Heart left ventricle (tissue), 16 donors: Measurements from ENCODE around the gene ABLIM1. TPM values are rescaled to one million over a fixed set of nuclear protein-coding genes. Genes with fewer than 3 reads are reported as not detected.

Experiments used
- ATAC-seq, 4 donors: fragments of 200-7000 bp; cut with Tn5 transposase; one replicate each; pipeline ENCODE4 v1.9.1; 2020 to 2022; ENCODE audit warnings: moderate library complexity in 4 of 4, mild to moderate bottlenecking in 3 of 4, moderate number of reproducible peaks in 1 of 4
- DNase-seq, 5 donors: peaks; one replicate each; pipeline ENCODE4 v3.0.0-alpha.2; 2020
- H3K27ac ChIP-seq, 12 donors: fragments of 200-600 bp; sonication (generic) in 4 of 12; one replicate each; pipeline versions ENCODE4 v1.5.0 to v1.8.0; 2016 to 2022; ENCODE audit warnings: mild to moderate bottlenecking in 2 of 12
- H3K27me3 ChIP-seq, 9 donors: fragments of 200-600 bp; sonication (generic) in 2 of 9; one replicate each; pipeline versions ENCODE4 v1.5.1 to v1.8.0; 2016 to 2022; ENCODE audit warnings: mild to moderate bottlenecking in 3 of 9
- H3K36me3 ChIP-seq, 9 donors: fragments of 200-600 bp; sonication (generic) in 2 of 9; one replicate each; pipeline versions ENCODE4 v1.5.0 to v1.8.0; 2018 to 2022; ENCODE audit warnings: mild to moderate bottlenecking in 2 of 9
- H3K4me1 ChIP-seq, 12 donors: fragments of 200-600 bp; sonication (generic) in 4 of 12; one replicate each; pipeline versions ENCODE4 v1.5.0 to v1.8.0; 2016 to 2022; ENCODE audit warnings: mild to moderate bottlenecking in 3 of 12
- H3K4me3 ChIP-seq, 12 donors: fragments of 200-600 bp; sonication (generic) in 4 of 12; one replicate each; pipeline versions ENCODE4 v1.5.0 to v1.8.0; 2017 to 2022; ENCODE audit warnings: mild to moderate bottlenecking in 9 of 12, moderate library complexity in 4 of 12
- H3K9me3 ChIP-seq, 12 donors: fragments of 200-600 bp; sonication (generic) in 4 of 12; one replicate each; pipeline versions ENCODE4 v1.5.0 to v1.8.0; 2016 to 2022; ENCODE audit warnings: mild to moderate bottlenecking in 1 of 12
- POLR2A ChIP-seq, 2 donors: fragments of 450-650 bp; IDR thresholded peaks; one replicate each; pipeline ENCODE4 v1.6.1; 2017; ENCODE audit warnings: antibody characterized with exemption in 2 of 2, mild to moderate bottlenecking in 2 of 2, moderate library complexity in 2 of 2
- WGBS, 4 donors: extraction: QIAGEN DNeasy Blood & Tissue Kit in 2 of 4; methylation state at CpG; one replicate each; pipeline versions ENCODE4 v1.1.5 to v1.1.7; 2013 to 2018; 5-methylcytosine and 5-hydroxymethylcytosine counted together
- intact Hi-C, 10 donors: fragments of 100-400 bp; cut with DNase I; formaldehyde crosslinking; loops; one replicate each; pipeline versions ENCODE4 v1.11.1 to v1.14.2; 2022
- polyA plus RNA-seq, 2 donors: library from polyadenylated mRNA; stranded (reverse); fragments of 200-250 nt; gene quantifications; one replicate each; pipeline ENCODE4 v1.2.3, GENCODE V29; 2013
- total RNA-seq, 9 donors: library from RNA; depleted of rRNA in 2 of 9; stranded (reverse); fragments of >200 nt in 2 of 9; fragmentation: NEBNext Ultra II Directional in 3 of 9; extraction: Animal tissue kit (Norgen Biotek cat#: 25700) in 3 of 9; gene quantifications; one replicate each; pipeline versions ENCODE4 v1.1.0 to v1.2.4, GENCODE V29; 2016 to 2023
- TF ChIP-seq, protein P1 (sequence below), 12 donors: fragments of 200-600 bp; sonication (generic) in 4 of 12; IDR thresholded peaks; one replicate each; pipeline versions ENCODE4 v1.5.0 to v1.8.0; 2018 to 2022; ENCODE audit warnings: antibody characterized with exemption in 12 of 12, mild to moderate bottlenecking in 5 of 12
- donor health status: ischemic (EF 13 %, LVEDD 7.1; RV severe dilation, severe dysfunction).
- donor health status: healthy with polysubstance abuse.
- donor health status: DM: no; HTN: yes; CAD: no.
- donor health status: DM: no; HTN: no; CAD: no.
- donor health status: ischemic (EF 25% LVEDD 6.9; RV normal size, moderate dysfunction).
- donor health status: ischemic (EF 25% LVEDD 5.7; RV mildly dilated, moderate dysfunction).
- donor health status: healthy.
- donor health status: DM: yes; HTN: yes; CAD: no.
- donor health status: ischemic (EF 35%, LVEDD 5.7; RV mildly dilated, moderate dysfunction).
- donor health status: nonischemic (EF 11% LVEDD 7.7; RV severe dilation, severe dysfunction).
- donor health status: DM: yes; HTN: yes; CAD: no.
- donor health status: PGD.
- donor health status: ischemic (EF 29% LVEDD 5.4; RV normal size, mild dysfunction).
- donor health status: nonischemic (EF 23%, LVEDD 6.1; RV moderate dilation, normal function).

Gene ABLIM1
- total and polyA plus RNA-seq, 11 donors: 242 to 713 (median 561) TPM

DNA sequence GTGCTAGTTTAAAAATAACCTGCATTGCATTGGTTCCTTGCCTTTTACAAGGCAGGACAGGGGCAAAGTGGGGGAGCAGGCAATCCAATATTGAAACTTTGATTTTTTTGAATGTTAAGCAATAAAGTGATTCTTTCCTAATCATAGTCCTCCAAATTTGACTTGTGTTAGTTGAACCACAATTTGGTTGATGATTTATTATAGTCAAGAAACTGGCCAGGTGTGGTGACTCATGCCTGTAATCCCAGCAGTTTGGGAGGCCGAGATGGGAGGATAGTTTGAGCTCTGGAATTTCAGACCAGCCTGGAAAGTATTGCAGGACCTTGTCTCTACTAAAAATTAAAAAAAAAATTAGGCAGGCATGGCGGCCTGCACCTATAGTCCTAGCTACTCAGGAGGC is 27.9 kb upstream of the ABLIM1 start:
- no peaks in the 10 kb centered on the region for H3K9me3 ChIP-seq
- TF ChIP-seq, protein P1, sequence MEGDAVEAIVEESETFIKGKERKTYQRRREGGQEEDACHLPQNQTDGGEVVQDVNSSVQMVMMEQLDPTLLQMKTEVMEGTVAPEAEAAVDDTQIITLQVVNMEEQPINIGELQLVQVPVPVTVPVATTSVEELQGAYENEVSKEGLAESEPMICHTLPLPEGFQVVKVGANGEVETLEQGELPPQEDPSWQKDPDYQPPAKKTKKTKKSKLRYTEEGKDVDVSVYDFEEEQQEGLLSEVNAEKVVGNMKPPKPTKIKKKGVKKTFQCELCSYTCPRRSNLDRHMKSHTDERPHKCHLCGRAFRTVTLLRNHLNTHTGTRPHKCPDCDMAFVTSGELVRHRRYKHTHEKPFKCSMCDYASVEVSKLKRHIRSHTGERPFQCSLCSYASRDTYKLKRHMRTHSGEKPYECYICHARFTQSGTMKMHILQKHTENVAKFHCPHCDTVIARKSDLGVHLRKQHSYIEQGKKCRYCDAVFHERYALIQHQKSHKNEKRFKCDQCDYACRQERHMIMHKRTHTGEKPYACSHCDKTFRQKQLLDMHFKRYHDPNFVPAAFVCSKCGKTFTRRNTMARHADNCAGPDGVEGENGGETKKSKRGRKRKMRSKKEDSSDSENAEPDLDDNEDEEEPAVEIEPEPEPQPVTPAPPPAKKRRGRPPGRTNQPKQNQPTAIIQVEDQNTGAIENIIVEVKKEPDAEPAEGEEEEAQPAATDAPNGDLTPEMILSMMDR (IDR thresholded peaks at IDR 0.05): no peak
- TF ChIP-seq POLR2A (IDR thresholded peaks at IDR 0.05): no peak
- no peak for DNase-seq
- H3K4me3 ChIP-seq: no peak overlapping the region
- no peaks in the 10 kb centered on the region for H3K36me3 ChIP-seq
- intact Hi-C loops: loop anchor here in 5 of 10 donors (5.0 to 10.0 kb wide), 3 partner anchors 34 to 131 kb away; no protein-coding TSS in a partner anchor
- 86 to 94% (median 87%) methylated on average over 2 of the region's 2 CpGs for WGBS, 4 donors
- no peaks in the 10 kb centered on the region for H3K27me3 ChIP-seq
- peaks cover 14 to 74% (median 44%) of the 10 kb centered on the region in 12 donors for H3K4me1 ChIP-seq
- no peak for ATAC-seq
- H3K27ac ChIP-seq: peak overlapping the region in 11 of 12 donors; percentile 77 to 94 (median 85)

DNA sequence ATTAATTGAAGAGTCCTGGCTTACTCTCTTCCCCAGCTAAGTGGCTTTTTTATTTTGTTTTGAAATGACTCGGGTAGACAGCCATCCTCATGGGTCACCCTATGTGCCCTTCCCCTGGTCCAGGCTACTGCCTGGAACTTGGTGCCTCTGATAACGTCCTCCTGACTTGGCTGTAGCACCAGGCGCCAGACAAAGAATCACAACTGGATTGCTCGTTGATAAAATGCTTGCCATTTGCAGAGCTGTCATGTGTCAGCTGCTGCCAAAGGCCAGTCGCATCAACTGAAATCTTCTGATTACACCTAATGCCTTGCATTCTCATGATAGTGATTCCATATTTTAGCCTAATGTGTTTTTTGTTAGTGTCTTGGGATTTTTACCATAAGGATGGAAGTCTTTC is 27.4 kb upstream of the ABLIM1 start:
- peaks cover 16 to 79% (median 48%) of the 10 kb centered on the region in 12 donors for H3K4me1 ChIP-seq
- peak in 4 of 5 donors; percentile 59 to 75 (median 68) for DNase-seq
- no peaks in the 10 kb centered on the region for H3K27me3 ChIP-seq
- no peaks in the 10 kb centered on the region for H3K9me3 ChIP-seq
- no peaks in the 10 kb centered on the region for H3K36me3 ChIP-seq
- intact Hi-C loops: loop anchor here in 6 of 10 donors (2.0 to 10.0 kb wide), 4 partner anchors 29 to 131 kb away; no protein-coding TSS in a partner anchor
- TF ChIP-seq POLR2A (IDR thresholded peaks at IDR 0.05): no peak
- H3K4me3 ChIP-seq: peak overlapping the region in 6 of 12 donors; percentile 52 to 61 (median 56)
- 13 to 19% (median 16%) methylated on average over 5 of the region's 5 CpGs for WGBS, 4 donors
- peak; percentile 58 to 85 (median 70) for ATAC-seq
- H3K27ac ChIP-seq: peak overlapping the region; percentile 77 to 94 (median 85)

DNA sequence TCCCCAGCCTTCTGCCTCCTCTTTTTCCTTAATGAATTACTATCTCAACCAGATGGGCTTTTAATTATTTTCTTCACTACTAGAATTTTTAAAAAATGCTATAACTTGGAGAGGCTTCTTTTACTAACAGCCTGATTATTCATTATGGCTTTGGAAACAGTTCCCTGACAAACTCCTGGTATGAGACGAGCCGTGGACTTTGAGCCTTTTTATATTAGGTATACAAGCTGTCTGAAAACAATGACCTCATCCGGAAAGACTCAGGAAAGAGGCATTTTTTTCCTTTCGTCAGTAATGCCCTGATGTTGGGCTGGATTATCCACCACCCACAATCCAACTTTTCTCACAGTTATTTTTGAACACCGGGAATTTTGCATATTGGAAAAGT is 26.7 kb upstream of the ABLIM1 start:
- H3K4me1 ChIP-seq: peaks cover 16 to 84% (median 51%) of the 10 kb centered on the region in 12 donors
- 5 to 14% (median 7%) methylated on average over 5 of the region's 5 CpGs for WGBS, 4 donors
- DNase-seq (no peak), ATAC-seq (peak; percentile 18 to 64 (median 34))
- no peaks in the 10 kb centered on the region for H3K36me3 ChIP-seq
- intact Hi-C loops: loop anchor here in 9 of 10 donors (2.0 to 10.0 kb wide), 7 partner anchors 30 to 133 kb away; no protein-coding TSS in a partner anchor
- H3K4me3 ChIP-seq: peak overlapping the region in 9 of 12 donors; percentile 52 to 61 (median 56)
- no peaks in the 10 kb centered on the region for H3K27me3 ChIP-seq
- peak overlapping the region; percentile 77 to 94 (median 85) for H3K27ac ChIP-seq
- TF ChIP-seq, protein P1 (IDR thresholded peaks at IDR 0.05): no peak
- TF ChIP-seq POLR2A (IDR thresholded peaks at IDR 0.05): peak in 1 of 2 donors; percentile 29
- no peaks in the 10 kb centered on the region for H3K9me3 ChIP-seq

DNA sequence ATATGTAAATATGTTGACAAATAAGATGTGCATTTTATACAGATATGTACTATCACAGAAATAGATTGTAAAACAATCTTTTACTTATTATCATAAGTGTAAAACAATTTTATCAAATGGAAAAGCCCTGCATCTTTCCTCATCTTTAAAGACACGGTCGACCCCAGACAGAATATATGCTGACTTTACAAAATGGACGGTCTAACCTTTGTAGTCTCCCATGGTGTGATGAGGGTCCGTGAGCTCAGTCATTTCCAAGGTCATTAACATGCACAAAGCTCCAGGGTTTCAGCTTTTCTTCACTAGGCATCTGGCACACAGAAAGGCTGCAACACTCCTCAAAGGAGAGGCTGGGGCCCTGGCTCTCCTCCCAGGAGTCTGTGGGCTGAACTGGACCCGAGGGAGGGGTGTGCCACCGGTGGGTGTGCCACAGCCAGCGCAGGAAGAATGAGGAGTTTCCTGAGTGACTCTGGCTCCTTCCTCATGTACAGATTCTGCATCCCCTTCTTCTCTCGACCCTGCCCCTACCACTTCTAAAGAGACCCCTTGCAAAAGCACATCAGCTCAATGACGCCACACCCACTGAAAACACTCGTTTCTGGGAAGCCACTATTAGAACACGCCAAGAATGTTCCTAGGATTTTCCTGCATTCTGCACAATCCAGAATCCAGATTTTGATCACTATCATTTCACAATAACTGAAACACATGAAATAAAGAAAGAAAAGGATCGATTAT is 26.2 kb upstream of the ABLIM1 start:
- intact Hi-C loops: loop anchor here in 8 of 10 donors (2.0 to 10.0 kb wide), 6 partner anchors 31 to 132 kb away; no protein-coding TSS in a partner anchor
- DNase-seq (peak; percentile 48 to 79 (median 72)), ATAC-seq (peak; percentile 38 to 71 (median 64))
- peak overlapping the region; percentile 21 to 61 (median 54) for H3K4me3 ChIP-seq
- no peaks in the 10 kb centered on the region for H3K9me3 ChIP-seq
- no peaks in the 10 kb centered on the region for H3K36me3 ChIP-seq
- WGBS, 4 donors: 10 to 14% (median 12%) methylated on average over 12 of the region's 12 CpGs
- peaks cover 16 to 87% (median 51%) of the 10 kb centered on the region in 12 donors for H3K4me1 ChIP-seq
- TF ChIP-seq, protein P1 (IDR thresholded peaks at IDR 0.05): no peak
- TF ChIP-seq POLR2A (IDR thresholded peaks at IDR 0.05): peak in 1 of 2 donors; percentile 21
- H3K27ac ChIP-seq: peak overlapping the region; percentile 77 to 94 (median 85)
- H3K27me3 ChIP-seq: no peaks in the 10 kb centered on the region
